ENCODE results near the gene SP3. TPM values are rescaled to one million over a fixed set of nuclear protein-coding genes. Genes with fewer than 3 reads are reported as not detected.

Gene SP3
- polyA plus RNA-seq, 3 donors = 44.8 to 66.2 (median 54.2) TPM

DNA sequence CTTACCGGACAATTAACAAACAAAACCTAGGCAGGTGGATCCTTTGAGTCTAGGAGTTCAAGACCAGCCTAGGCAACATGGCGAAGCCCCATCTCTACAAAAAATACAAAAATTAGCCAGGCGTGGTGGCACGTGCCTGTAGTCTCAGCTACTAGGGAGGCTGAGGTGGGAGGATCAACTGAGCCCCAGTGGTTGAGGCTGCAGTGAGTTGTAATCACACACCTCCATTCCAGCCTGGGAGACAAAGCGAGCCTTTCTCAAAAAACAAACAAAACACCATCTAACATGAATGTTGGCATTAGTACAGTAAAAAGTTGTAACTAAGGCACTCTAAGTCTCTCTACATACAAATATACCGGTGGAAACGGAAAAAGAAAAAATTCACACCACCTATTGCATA lies 5.3 kb downstream of the SP3 start:
- H3K9me3 Mint-ChIP-seq = peaks cover 0 to 4% (median 0%) of the 10 kb centered on the region in 7 donors
- H3K27me3 ChIP-seq (ENCODE audit: control insufficient read depth in 2 of 2, insufficient read depth in 2 of 2, low read length in 2 of 2) = no peaks in the 10 kb centered on the region
- no peak overlapping the region for H2AFZ ChIP-seq (ENCODE audit: insufficient read depth, low read depth, low read length, poor library complexity, severe bottlenecking)
- H3K27me3 Mint-ChIP-seq (ENCODE audit: low read depth in 3 of 3) = no peaks in the 10 kb centered on the region
- intact Hi-C loops (cut with micrococcal nuclease) = loop anchor here in 1 of 2 donors (10.0 kb wide), 1 partner anchor 45 kb away; no protein-coding TSS in a partner anchor
- H3K4me1 Mint-ChIP-seq = peaks cover 61% of the 10 kb centered on the region
- no peak for DNase-seq
- H3K36me3 Mint-ChIP-seq = peaks cover 49 to 56% of the 10 kb centered on the region in 2 donors
- H3K9me3 ChIP-seq (replicated peaks in 1 of 2; ENCODE audit: control insufficient read depth in 1 of 2, insufficient read depth in 1 of 2, low read length in 2 of 2) = no peaks in the 10 kb centered on the region
- peak overlapping the region; percentile 7 for H3K4me2 ChIP-seq (replicated peaks; ENCODE audit: extremely low read depth, low read length, poor library complexity, severe bottlenecking)
- peak overlapping the region in 4 of 7 donors; percentile 13 to 82 (median 50) for H3K27ac Mint-ChIP-seq
- no CpG with 5 or more reads among the region's 7 CpGs for WGBS (ENCODE audit: insufficient coverage)
- H3K27ac ChIP-seq (ENCODE audit: low read depth in 1 of 2, low read length in 2 of 2) = peak overlapping the region in 1 of 2 donors; percentile 37
- no peak overlapping the region for H3K4me3 ChIP-seq (replicated peaks in 1 of 3; ENCODE audit: low read depth in 2 of 3, low read length in 3 of 3)
- peaks cover 27 to 38% of the 10 kb centered on the region in 2 donors for H3K36me3 ChIP-seq (replicated peaks in 1 of 2; ENCODE audit: control insufficient read depth in 1 of 2, insufficient read depth in 2 of 2, low read length in 2 of 2)
- peaks cover 76% of the 10 kb centered on the region for H4K20me1 ChIP-seq (ENCODE audit: insufficient read depth, low read length)
- TF ChIP-seq, protein P1, sequence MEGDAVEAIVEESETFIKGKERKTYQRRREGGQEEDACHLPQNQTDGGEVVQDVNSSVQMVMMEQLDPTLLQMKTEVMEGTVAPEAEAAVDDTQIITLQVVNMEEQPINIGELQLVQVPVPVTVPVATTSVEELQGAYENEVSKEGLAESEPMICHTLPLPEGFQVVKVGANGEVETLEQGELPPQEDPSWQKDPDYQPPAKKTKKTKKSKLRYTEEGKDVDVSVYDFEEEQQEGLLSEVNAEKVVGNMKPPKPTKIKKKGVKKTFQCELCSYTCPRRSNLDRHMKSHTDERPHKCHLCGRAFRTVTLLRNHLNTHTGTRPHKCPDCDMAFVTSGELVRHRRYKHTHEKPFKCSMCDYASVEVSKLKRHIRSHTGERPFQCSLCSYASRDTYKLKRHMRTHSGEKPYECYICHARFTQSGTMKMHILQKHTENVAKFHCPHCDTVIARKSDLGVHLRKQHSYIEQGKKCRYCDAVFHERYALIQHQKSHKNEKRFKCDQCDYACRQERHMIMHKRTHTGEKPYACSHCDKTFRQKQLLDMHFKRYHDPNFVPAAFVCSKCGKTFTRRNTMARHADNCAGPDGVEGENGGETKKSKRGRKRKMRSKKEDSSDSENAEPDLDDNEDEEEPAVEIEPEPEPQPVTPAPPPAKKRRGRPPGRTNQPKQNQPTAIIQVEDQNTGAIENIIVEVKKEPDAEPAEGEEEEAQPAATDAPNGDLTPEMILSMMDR (IDR thresholded peaks at IDR 0.05) = no peak
- peaks cover 86% of the 10 kb centered on the region for H3K79me2 ChIP-seq (ENCODE audit: insufficient read depth, low read length)
- no peak overlapping the region for H3K4me3 Mint-ChIP-seq
- no peak overlapping the region for H3K9ac ChIP-seq (ENCODE audit: insufficient read depth, low read length, poor library complexity, severe bottlenecking)
- H3K4me1 ChIP-seq (ENCODE audit: control insufficient read depth in 1 of 2, insufficient read depth in 2 of 2, low read length in 2 of 2) = peaks cover 50 to 80% of the 10 kb centered on the region in 2 donors

DNA sequence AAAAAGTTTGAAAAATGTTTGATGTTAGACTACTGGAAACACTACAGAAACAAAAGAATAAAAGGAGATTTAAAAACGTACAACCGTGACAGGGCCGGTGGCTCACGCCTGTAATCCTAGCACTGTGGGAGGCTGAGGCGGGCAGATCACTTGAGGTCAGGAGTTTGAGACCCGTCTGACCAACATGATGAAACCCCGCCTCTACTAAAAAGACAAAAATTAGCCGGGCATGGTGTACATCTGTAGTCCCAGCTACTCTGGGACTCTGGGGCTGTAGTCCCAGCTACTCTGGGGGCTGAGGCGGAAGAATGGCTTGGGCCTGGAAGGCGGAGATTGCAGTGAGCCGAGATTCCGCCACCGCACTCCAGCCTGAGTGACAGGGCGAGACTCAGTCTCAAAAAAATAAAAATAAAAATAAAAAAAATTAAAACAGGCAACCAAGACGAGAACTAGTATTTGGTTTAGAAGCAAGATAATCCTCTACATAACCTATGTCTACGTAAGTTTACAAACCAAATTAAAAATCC lies 5.8 kb downstream of the SP3 start:
- Mint-ChIP-seq H3K4me1 (peaks cover 64% of the 10 kb centered on the region), H3K4me3 (peak overlapping the region in 1 of 2 donors; percentile 41), H3K36me3 (peaks cover 51 to 61% of the 10 kb centered on the region in 2 donors), H3K9me3 (peaks cover 0 to 4% (median 0%) of the 10 kb centered on the region in 7 donors), H3K27ac (peak overlapping the region; percentile 26 to 81 (median 59)), H3K27me3 (ENCODE audit: low read depth in 3 of 3) (no peaks in the 10 kb centered on the region)
- no peaks in the 10 kb centered on the region for H3K27me3 ChIP-seq (ENCODE audit: control insufficient read depth in 2 of 2, insufficient read depth in 2 of 2, low read length in 2 of 2)
- H3K4me3 ChIP-seq (replicated peaks in 1 of 3; ENCODE audit: low read depth in 2 of 3, low read length in 3 of 3) = no peak overlapping the region
- H3K9ac ChIP-seq (ENCODE audit: insufficient read depth, low read length, poor library complexity, severe bottlenecking) = no peak overlapping the region
- TF ChIP-seq, protein P1 (IDR thresholded peaks at IDR 0.05) = no peak
- H3K27ac ChIP-seq (ENCODE audit: low read depth in 1 of 2, low read length in 2 of 2) = peak overlapping the region; percentile 3 to 17
- no peak overlapping the region for H2AFZ ChIP-seq (ENCODE audit: insufficient read depth, low read depth, low read length, poor library complexity, severe bottlenecking)
- H3K79me2 ChIP-seq (ENCODE audit: insufficient read depth, low read length) = peaks cover 91% of the 10 kb centered on the region
- intact Hi-C loops (cut with micrococcal nuclease) = no loop called here
- DNase-seq = no peak
- peaks cover 52 to 85% of the 10 kb centered on the region in 2 donors for H3K4me1 ChIP-seq (ENCODE audit: control insufficient read depth in 1 of 2, insufficient read depth in 2 of 2, low read length in 2 of 2)
- no peaks in the 10 kb centered on the region for H3K9me3 ChIP-seq (replicated peaks in 1 of 2; ENCODE audit: control insufficient read depth in 1 of 2, insufficient read depth in 1 of 2, low read length in 2 of 2)
- H3K4me2 ChIP-seq (replicated peaks; ENCODE audit: extremely low read depth, low read length, poor library complexity, severe bottlenecking) = no peak overlapping the region
- peaks cover 81% of the 10 kb centered on the region for H4K20me1 ChIP-seq (ENCODE audit: insufficient read depth, low read length)
- peaks cover 32 to 43% of the 10 kb centered on the region in 2 donors for H3K36me3 ChIP-seq (replicated peaks in 1 of 2; ENCODE audit: control insufficient read depth in 1 of 2, insufficient read depth in 2 of 2, low read length in 2 of 2)
- WGBS (ENCODE audit: insufficient coverage) = 80% methylated on average over 7 of the region's 16 CpGs

Measured in CD14-positive monocyte (primary cell).